Suprapubic skin (tissue), 4 donors: ENCODE results near the gene B3GALT6.

Experiments
- CTCF ChIP-seq, 2 donors: fragments of 200-600 bp in 1 of 2; fragments of 450-650 bp in 1 of 2; sonication (generic) in 1 of 2; IDR thresholded peaks; one replicate each; pipeline ENCODE4 v1.5.1; 2016 to 2019; ENCODE audit warnings: antibody characterized with exemption in 2 of 2, mild to moderate bottlenecking in 1 of 2, moderate library complexity in 1 of 2
- EP300 ChIP-seq: sonication (generic); formaldehyde crosslinking; IDR thresholded peaks from one replicate; pipeline ENCODE4 v1.6.1; 2017; ENCODE audit warnings: antibody characterized with exemption
- POLR2A ChIP-seq, 2 donors: fragments of 450-650 bp; IDR thresholded peaks; one replicate each; pipeline ENCODE4 v1.6.1; 2017; ENCODE audit warnings: antibody characterized with exemption in 2 of 2, mild to moderate bottlenecking in 2 of 2, moderate library complexity in 2 of 2
- POLR2AphosphoS5 ChIP-seq, 3 donors: sonication (generic); formaldehyde crosslinking; IDR thresholded peaks; one replicate each; pipeline ENCODE4 v1.6.1; 2017; ENCODE audit warnings: antibody characterized with exemption in 3 of 3

DNA sequence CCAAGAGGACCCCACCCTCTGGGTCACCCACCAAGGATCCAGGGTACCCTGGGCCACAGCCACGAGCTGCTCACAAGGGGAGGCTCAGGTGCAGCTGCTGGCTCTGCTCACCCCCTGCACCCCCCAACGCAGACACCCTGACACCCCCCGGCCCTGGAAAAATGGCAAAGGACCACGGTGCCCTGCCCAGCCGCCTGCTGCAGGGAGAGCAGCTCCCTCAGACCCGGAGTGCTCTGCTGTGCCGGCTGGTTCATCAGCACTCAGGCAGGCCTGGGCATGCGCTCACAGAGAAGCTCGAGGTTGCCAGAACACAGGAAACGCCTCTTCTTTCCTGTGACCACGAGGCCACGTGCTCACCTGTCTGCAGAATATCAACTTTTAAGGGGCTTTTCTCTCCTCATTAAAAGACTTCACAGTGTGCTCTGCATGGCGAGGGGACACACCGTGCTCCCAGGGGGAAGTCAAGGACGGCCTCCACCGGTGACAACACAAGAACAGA, 18.8 kb downstream of the B3GALT6 start:
- TF ChIP-seq CTCF (IDR thresholded peaks at IDR 0.05): no peak
- no peak for TF ChIP-seq POLR2A (IDR thresholded peaks at IDR 0.05)
- no peak for TF ChIP-seq POLR2AphosphoS5 (IDR thresholded peaks at IDR 0.05)
- TF ChIP-seq EP300: no peak
